HL-60 (cell line): ENCODE results near the gene MRPL11.

Source experiments
- DNase-seq, 2 experiments: peaks; one replicate each; pipeline ENCODE4 v3.0.0-alpha.2; 2010 to 2020; ENCODE audit warnings: low read depth in 1 of 2, low spot score in 1 of 2
- H3K27ac ChIP-seq: fragments of 250-450 bp; sonication (Bioruptor Pico); replicated peaks from 2 replicates; pipeline ENCODE4 v1.5.1; 2020; ENCODE audit warnings: mild to moderate bottlenecking, moderate library complexity
- H3K27me3 ChIP-seq: fragments of 250-450 bp; sonication (Bioruptor Pico); 2 replicates; pipeline ENCODE4 v1.5.1; 2021; ENCODE audit warnings: mild to moderate bottlenecking, moderate library complexity; ENCODE audit not compliant: insufficient read depth, poor library complexity, severe bottlenecking
- H3K4me3 ChIP-seq: replicated peaks from 2 replicates; pipeline ENCODE4 v1.5.1; 2011; ENCODE audit warnings: mild to moderate bottlenecking, control low read depth, low read length; ENCODE audit not compliant: insufficient read depth
- GABPA ChIP-seq: IDR thresholded peaks from 2 replicates; pipeline ENCODE4 v1.6.1; 2012; ENCODE audit warnings: low read depth
- POLR2AphosphoS5 ChIP-seq: IDR thresholded peaks from 2 replicates; pipeline ENCODE4 v1.6.1; 2012; ENCODE audit warnings: low read depth
- SPI1 ChIP-seq: IDR thresholded peaks from 2 replicates; pipeline ENCODE4 v1.6.1; 2012; ENCODE audit warnings: low read depth, mild to moderate bottlenecking, borderline replicate concordance
- TF ChIP-seq, protein P1 (sequence below): IDR thresholded peaks from 2 replicates; pipeline ENCODE4 v1.6.1; 2012; ENCODE audit warnings: low read depth; ENCODE audit not compliant: insufficient replicate concordance
- TF ChIP-seq, protein P2 (sequence below): IDR thresholded peaks from one replicate; pipeline ENCODE4 v1.5.1; 2011; ENCODE audit warnings: low read length, control low read depth, inconsistent platforms; ENCODE audit not compliant: insufficient read depth

The MRPL11 gene

DNA sequence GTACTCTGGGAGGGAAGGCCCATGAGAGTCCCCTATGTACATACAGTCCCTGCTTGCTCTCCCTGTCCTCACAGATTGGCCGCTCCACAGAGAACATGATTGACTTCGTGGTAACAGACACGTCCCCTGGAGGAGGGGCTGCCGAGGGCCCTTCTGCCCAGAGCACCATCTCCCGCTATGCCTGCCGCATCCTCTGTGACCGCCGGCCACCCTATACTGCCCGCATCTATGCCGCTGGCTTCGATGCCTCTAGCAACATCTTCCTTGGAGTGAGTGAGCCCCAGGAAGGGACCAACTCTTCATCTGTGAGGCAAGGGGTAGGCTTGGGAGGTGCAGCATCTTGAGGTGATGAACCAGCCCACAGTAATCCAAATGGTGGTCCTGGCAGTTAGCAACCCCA lies 34.5 kb upstream of the MRPL11 start:
- Histone ChIP-seq H3K4me3 (no peak overlapping the region), H3K27me3 (no peaks in the 10 kb centered on the region), H3K27ac (no peak overlapping the region)
- TF ChIP-seq, protein P1, sequence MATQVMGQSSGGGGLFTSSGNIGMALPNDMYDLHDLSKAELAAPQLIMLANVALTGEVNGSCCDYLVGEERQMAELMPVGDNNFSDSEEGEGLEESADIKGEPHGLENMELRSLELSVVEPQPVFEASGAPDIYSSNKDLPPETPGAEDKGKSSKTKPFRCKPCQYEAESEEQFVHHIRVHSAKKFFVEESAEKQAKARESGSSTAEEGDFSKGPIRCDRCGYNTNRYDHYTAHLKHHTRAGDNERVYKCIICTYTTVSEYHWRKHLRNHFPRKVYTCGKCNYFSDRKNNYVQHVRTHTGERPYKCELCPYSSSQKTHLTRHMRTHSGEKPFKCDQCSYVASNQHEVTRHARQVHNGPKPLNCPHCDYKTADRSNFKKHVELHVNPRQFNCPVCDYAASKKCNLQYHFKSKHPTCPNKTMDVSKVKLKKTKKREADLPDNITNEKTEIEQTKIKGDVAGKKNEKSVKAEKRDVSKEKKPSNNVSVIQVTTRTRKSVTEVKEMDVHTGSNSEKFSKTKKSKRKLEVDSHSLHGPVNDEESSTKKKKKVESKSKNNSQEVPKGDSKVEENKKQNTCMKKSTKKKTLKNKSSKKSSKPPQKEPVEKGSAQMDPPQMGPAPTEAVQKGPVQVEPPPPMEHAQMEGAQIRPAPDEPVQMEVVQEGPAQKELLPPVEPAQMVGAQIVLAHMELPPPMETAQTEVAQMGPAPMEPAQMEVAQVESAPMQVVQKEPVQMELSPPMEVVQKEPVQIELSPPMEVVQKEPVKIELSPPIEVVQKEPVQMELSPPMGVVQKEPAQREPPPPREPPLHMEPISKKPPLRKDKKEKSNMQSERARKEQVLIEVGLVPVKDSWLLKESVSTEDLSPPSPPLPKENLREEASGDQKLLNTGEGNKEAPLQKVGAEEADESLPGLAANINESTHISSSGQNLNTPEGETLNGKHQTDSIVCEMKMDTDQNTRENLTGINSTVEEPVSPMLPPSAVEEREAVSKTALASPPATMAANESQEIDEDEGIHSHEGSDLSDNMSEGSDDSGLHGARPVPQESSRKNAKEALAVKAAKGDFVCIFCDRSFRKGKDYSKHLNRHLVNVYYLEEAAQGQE = no peak
- TF ChIP-seq GABPA = no peak
- no peak for TF ChIP-seq POLR2AphosphoS5
- TF ChIP-seq, protein P2, sequence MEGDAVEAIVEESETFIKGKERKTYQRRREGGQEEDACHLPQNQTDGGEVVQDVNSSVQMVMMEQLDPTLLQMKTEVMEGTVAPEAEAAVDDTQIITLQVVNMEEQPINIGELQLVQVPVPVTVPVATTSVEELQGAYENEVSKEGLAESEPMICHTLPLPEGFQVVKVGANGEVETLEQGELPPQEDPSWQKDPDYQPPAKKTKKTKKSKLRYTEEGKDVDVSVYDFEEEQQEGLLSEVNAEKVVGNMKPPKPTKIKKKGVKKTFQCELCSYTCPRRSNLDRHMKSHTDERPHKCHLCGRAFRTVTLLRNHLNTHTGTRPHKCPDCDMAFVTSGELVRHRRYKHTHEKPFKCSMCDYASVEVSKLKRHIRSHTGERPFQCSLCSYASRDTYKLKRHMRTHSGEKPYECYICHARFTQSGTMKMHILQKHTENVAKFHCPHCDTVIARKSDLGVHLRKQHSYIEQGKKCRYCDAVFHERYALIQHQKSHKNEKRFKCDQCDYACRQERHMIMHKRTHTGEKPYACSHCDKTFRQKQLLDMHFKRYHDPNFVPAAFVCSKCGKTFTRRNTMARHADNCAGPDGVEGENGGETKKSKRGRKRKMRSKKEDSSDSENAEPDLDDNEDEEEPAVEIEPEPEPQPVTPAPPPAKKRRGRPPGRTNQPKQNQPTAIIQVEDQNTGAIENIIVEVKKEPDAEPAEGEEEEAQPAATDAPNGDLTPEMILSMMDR = no peak
- TF ChIP-seq SPI1 = no peak
- no peak for DNase-seq

DNA sequence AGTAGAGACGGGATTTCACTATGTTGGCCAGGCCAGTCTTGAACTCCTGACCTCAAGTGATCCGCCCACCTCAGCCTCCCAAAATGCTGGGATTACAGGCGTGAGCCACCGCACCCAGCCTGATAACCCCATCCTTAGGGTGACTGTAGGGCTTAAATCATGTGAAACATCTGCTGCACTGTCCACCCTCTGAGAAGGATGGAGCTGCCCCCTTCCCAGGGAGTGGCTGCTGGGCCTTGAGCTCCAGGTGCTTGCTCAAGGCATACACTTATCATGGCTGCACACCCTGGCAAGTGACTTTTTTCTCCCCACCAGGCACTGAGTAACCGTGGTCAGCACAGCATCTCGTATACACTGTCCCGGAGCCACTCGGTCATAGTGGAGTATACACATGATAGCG lies 33.4 kb upstream of the MRPL11 start:
- H3K27ac ChIP-seq = no peak overlapping the region
- no peak overlapping the region for H3K4me3 ChIP-seq
- no peak for DNase-seq
- TF ChIP-seq GABPA (no peak), POLR2AphosphoS5 (no peak), SPI1 (no peak)
- TF ChIP-seq, protein P1 = no peak
- TF ChIP-seq, protein P2 = no peak
- no peaks in the 10 kb centered on the region for H3K27me3 ChIP-seq

DNA sequence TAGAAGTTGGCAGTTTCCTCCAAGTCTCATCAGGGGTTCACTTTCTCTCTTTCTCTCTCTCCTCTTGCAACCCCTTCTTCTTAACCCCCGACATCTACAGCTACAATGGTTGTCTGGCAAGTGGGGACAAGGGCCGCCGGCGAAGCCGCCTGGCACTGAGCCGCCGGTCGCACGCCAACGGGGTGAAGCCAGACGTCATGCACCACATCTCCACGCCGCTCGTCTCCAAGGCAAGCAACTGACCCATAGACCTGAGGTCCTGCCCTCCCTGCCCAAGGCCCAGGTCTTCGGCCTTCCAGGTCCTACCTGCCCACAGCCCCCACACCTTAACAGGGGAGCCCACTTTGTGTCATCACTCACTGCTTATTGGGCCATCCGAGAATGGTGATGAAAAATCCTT lies 32.5 kb upstream of the MRPL11 start:
- no peak overlapping the region for H3K27ac ChIP-seq
- no peak for DNase-seq
- H3K27me3 ChIP-seq = no peaks in the 10 kb centered on the region
- TF ChIP-seq SPI1 = no peak
- TF ChIP-seq, protein P1 = no peak
- no peak for TF ChIP-seq GABPA
- TF ChIP-seq, protein P2 = no peak
- TF ChIP-seq POLR2AphosphoS5 = no peak
- H3K4me3 ChIP-seq = no peak overlapping the region
